Uterus (tissue), 4 donors: ENCODE results near the gene ZMYND15. TPM values are rescaled to one million over a fixed set of nuclear protein-coding genes. Genes with fewer than 3 reads are reported as not detected.

Experiments
- DNase-seq, 2 donors: peaks; one replicate each; pipeline ENCODE4 v3.0.0-alpha.2; 2019 to 2020
- H3K27ac ChIP-seq, 2 donors: fragments of 200-600 bp; sonication (generic); 1 replicate in 1 of 2; 2 replicates in 1 of 2; pipeline ENCODE4 v1.5.1; 2016 to 2018
- H3K27me3 ChIP-seq, 2 donors: fragments of 200-600 bp; sonication (generic); one replicate each; pipeline ENCODE4 v1.5.1; 2018 to 2019; ENCODE audit warnings: control low read depth in 1 of 2
- H3K36me3 ChIP-seq, 2 donors: fragments of 200-600 bp; sonication (generic); one replicate each; pipeline ENCODE4 v1.5.1; 2019; ENCODE audit warnings: control low read depth in 1 of 2
- H3K4me1 ChIP-seq, 2 donors: fragments of 200-600 bp; sonication (generic); one replicate each; pipeline ENCODE4 v1.5.1; 2018 to 2019; ENCODE audit warnings: control low read depth in 1 of 2
- H3K4me3 ChIP-seq, 2 donors: fragments of 200-600 bp; sonication (generic); 1 replicate in 1 of 2; 2 replicates in 1 of 2; pipeline ENCODE4 v1.5.1; 2018 to 2019; ENCODE audit warnings: mild to moderate bottlenecking in 1 of 2
- H3K9me3 ChIP-seq, 2 donors: fragments of 200-600 bp; sonication (generic); one replicate each; pipeline ENCODE4 v1.5.1; 2019; ENCODE audit warnings: control low read depth in 1 of 2
- CTCF ChIP-seq, 4 experiments: fragments of 200-600 bp in 2 of 4; fragments of 450-650 bp in 2 of 4; sonication (generic) in 2 of 4; IDR thresholded peaks; one replicate each; pipeline ENCODE4 v1.5.1; 2016 to 2019; ENCODE audit warnings: antibody characterized with exemption in 4 of 4, mild to moderate bottlenecking in 2 of 4, moderate library complexity in 1 of 4
- POLR2A ChIP-seq, 2 donors: fragments of 450-650 bp; IDR thresholded peaks; one replicate each; pipeline ENCODE4 v1.6.1; 2016; ENCODE audit warnings: antibody characterized with exemption in 2 of 2, mild to moderate bottlenecking in 1 of 2, moderate library complexity in 1 of 2
- intact Hi-C: fragments of 100-400 bp; cut with DNase I; formaldehyde crosslinking; loops from one replicate; pipeline ENCODE4 v1.15.1; 2023; ENCODE audit warnings: low total_unique reads
- total RNA-seq, 4 donors: library from RNA; depleted of rRNA in 3 of 4; stranded (reverse); fragments of >200 nt in 3 of 4; gene quantifications; one replicate each; pipeline versions ENCODE4 v1.1.0 to v1.2.4, GENCODE V29; 2014 to 2023
- donor health status: DM: yes; HTN: yes; CAD: no.

The ZMYND15 gene
- total RNA-seq, 4 donors from 2014 or later, result 0.58 to 0.69 TPM; not detected in 2

- Histone ChIP-seq H3K4me3 (no peak overlapping the region), H3K27ac (no peak overlapping the region), H3K9me3 (no peaks in the 10 kb centered on the region), H3K36me3 (no peaks in the 10 kb centered on the region), H3K4me1 (no peaks in the 10 kb centered on the region), H3K27me3 (no peaks in the 10 kb centered on the region)
- intact Hi-C loops, result no loop called here
- no peak for DNase-seq
- TF ChIP-seq POLR2A (IDR thresholded peaks at IDR 0.05) (no peak), CTCF (IDR thresholded peaks at IDR 0.05) (no peak)
Measured at GRCh38 chr17:4721203-4722135, 18.2 kb upstream of the ZMYND15 start.

- no peak for DNase-seq
- Histone ChIP-seq H3K36me3 (no peaks in the 10 kb centered on the region), H3K27ac (no peak overlapping the region), H3K9me3 (no peaks in the 10 kb centered on the region), H3K4me1 (no peaks in the 10 kb centered on the region), H3K4me3 (no peak overlapping the region), H3K27me3 (no peaks in the 10 kb centered on the region)
- intact Hi-C loops, result no loop called here
- no peak for TF ChIP-seq CTCF (IDR thresholded peaks at IDR 0.05)
- no peak for TF ChIP-seq POLR2A (IDR thresholded peaks at IDR 0.05)
Measured at GRCh38 chr17:4722678-4723240, 16.9 kb upstream of the ZMYND15 start.

GRCh38 chr17:4724650-4725049 is 15.0 kb upstream of the ZMYND15 start:
- TF ChIP-seq POLR2A (IDR thresholded peaks at IDR 0.05), result no peak
- no peak for TF ChIP-seq CTCF (IDR thresholded peaks at IDR 0.05)
- no peak overlapping the region for H3K4me3 ChIP-seq

GRCh38 chr17:4725646-4726310 is 13.9 kb upstream of the ZMYND15 start:
- no peaks in the 10 kb centered on the region for H3K36me3 ChIP-seq
- H3K27me3 ChIP-seq, result no peaks in the 10 kb centered on the region
- TF ChIP-seq POLR2A (IDR thresholded peaks at IDR 0.05) (no peak), CTCF (IDR thresholded peaks at IDR 0.05) (no peak)

More at GRCh38 chr17:4724650-4725049, 15.0 kb upstream of the ZMYND15 start:
- no peak for DNase-seq
- Histone ChIP-seq H3K9me3 (no peaks in the 10 kb centered on the region), H3K36me3 (no peaks in the 10 kb centered on the region), H3K27me3 (no peaks in the 10 kb centered on the region), H3K4me1 (no peaks in the 10 kb centered on the region), H3K27ac (no peak overlapping the region)
- intact Hi-C loops, result no loop called here

More at GRCh38 chr17:4725646-4726310, 13.9 kb upstream of the ZMYND15 start:
- no peak for DNase-seq
- intact Hi-C loops, result no loop called here
- Histone ChIP-seq H3K27ac (no peak overlapping the region), H3K9me3 (no peaks in the 10 kb centered on the region), H3K4me1 (peaks cover 0 to 3% of the 10 kb centered on the region in 2 donors), H3K4me3 (no peak overlapping the region)
